LNCAP (cell line): ENCODE measurements around the gene BOLA3.

Experiments
- TF ChIP-seq, protein P1 (sequence below): fragments of 450-650 bp; IDR thresholded peaks from 2 replicates; pipeline ENCODE4 v1.5.1; 2017; ENCODE audit warnings: mild to moderate bottlenecking

The BOLA3 gene

DNA sequence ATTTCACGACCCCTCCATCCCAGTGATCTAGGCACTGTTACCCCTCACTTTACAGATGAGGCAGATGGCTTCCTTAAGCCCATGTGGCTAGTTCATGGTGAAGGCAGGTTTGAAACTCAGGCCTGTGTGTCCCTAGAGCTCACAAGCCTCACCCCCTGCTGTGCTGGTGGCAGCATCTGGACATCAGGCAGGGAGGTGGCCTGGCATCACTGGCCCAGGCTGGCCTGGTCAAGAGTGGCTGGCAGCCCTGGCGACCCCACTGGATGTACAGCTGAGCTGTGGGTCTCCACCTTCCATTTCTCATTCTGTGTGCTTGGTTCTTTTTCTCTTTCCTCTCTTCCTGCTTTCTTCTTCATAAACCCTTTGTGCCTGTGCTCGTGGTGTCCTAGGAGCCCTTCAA, 56.3 kb downstream of the BOLA3 start:
- TF ChIP-seq, protein P1, sequence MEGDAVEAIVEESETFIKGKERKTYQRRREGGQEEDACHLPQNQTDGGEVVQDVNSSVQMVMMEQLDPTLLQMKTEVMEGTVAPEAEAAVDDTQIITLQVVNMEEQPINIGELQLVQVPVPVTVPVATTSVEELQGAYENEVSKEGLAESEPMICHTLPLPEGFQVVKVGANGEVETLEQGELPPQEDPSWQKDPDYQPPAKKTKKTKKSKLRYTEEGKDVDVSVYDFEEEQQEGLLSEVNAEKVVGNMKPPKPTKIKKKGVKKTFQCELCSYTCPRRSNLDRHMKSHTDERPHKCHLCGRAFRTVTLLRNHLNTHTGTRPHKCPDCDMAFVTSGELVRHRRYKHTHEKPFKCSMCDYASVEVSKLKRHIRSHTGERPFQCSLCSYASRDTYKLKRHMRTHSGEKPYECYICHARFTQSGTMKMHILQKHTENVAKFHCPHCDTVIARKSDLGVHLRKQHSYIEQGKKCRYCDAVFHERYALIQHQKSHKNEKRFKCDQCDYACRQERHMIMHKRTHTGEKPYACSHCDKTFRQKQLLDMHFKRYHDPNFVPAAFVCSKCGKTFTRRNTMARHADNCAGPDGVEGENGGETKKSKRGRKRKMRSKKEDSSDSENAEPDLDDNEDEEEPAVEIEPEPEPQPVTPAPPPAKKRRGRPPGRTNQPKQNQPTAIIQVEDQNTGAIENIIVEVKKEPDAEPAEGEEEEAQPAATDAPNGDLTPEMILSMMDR, result no peak

DNA sequence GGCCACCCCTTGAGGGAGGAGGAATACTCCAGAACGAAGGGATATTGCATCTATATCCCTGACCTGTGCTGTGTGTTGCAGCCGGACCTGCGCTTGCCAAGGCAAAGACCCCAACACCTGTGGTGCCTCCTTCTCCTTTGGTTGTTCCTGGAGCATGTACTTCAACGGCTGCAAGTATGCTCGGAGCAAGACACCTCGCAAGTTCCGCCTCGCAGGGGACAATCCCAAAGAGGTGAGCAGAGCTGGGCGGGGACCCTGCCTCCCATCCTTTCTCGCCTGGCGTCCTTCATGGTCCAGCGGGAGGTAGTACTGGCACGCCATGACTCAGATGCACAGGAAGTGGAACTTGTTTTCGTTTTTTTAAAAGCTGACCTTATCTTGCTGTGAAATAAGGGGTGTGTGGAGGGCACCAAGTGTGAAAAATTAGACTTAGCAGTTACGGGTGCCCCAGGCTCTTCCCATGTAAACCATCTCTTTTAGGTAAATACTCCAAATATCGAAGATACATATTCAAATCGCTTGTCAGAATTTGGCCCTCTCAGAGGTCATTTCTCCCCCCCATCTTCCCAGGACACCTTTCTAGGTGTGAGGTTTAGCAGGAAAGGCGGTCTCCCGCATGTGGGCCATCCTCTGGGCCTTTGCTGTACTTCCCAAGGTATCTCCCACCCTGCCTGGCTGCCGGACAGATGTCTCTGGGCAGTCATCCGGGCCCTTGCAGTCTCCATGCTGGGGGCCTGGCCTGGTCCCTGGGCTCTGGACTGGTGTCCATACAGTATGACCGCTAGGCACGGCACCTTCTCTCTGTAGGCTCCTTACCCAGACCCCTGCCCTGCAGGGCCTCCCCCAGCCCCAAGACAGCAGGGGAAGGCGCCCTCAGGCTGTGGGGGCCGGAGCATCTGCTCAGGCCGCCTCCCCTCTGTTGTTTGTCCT, 57.6 kb downstream of the BOLA3 start:
- TF ChIP-seq, protein P1, result no peak

DNA sequence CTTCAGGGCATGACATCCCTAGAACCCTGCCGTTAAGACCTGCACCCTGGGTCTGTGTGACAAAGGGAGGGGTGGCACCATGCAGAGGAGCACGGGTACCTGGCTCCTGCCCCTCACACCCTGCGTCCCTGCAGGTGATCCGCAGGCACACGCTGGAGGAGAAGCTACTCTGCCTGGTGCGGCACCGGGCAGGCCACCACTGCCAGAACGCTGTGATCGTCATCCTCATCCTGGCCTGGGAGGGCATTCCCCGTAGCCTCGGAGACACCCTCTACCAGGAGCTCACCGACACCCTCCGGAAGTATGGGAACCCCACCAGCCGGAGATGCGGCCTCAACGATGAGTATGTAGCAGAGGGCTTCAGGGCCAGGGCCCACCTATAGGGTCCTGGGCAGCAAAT, 60.0 kb downstream of the BOLA3 start:
- TF ChIP-seq, protein P1, result no peak

DNA sequence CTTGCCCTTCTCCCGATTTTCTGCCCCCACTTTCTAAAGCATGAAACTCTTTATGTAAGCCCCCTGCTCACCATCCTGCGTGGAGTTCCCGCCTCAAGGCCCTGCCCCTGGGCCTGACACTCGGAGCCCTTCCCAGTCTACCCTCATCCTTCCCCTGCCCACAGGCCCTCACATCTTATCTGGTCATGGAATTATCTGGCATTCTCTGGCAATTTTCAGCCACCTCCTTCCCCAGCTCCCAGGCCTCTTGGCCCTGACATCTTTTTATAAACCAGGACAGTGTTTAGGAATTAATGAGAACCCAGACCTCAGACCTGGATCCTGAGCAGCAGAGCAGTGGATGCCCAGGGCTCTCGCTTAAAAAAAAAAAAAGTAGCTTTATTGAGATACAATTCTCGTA, 61.7 kb downstream of the BOLA3 start:
- TF ChIP-seq, protein P1, result no peak
